A172 (cell line): ENCODE data around the gene HUWE1. TPM values are rescaled to one million over a fixed set of nuclear protein-coding genes. Genes with fewer than 3 reads are reported as not detected.
"Not testable (repeated sequence)": the region's sequence is repeated elsewhere in the genome, so short reads cannot be mapped to it uniquely, and the experiment has no call there.

Source experiments
- DNase-seq: peaks from one replicate; pipeline ENCODE4 v3.0.0-alpha.2; 2015; ENCODE audit warnings: low spot score
- total RNA-seq: library from RNA; depleted of rRNA; stranded (reverse); fragments of >200 nt; shearing (Covaris generic); gene quantifications from 2 replicates; pipeline ENCODE4 v1.2.3, GENCODE V29; 2014; rRNA removed

The HUWE1 gene, protein sequence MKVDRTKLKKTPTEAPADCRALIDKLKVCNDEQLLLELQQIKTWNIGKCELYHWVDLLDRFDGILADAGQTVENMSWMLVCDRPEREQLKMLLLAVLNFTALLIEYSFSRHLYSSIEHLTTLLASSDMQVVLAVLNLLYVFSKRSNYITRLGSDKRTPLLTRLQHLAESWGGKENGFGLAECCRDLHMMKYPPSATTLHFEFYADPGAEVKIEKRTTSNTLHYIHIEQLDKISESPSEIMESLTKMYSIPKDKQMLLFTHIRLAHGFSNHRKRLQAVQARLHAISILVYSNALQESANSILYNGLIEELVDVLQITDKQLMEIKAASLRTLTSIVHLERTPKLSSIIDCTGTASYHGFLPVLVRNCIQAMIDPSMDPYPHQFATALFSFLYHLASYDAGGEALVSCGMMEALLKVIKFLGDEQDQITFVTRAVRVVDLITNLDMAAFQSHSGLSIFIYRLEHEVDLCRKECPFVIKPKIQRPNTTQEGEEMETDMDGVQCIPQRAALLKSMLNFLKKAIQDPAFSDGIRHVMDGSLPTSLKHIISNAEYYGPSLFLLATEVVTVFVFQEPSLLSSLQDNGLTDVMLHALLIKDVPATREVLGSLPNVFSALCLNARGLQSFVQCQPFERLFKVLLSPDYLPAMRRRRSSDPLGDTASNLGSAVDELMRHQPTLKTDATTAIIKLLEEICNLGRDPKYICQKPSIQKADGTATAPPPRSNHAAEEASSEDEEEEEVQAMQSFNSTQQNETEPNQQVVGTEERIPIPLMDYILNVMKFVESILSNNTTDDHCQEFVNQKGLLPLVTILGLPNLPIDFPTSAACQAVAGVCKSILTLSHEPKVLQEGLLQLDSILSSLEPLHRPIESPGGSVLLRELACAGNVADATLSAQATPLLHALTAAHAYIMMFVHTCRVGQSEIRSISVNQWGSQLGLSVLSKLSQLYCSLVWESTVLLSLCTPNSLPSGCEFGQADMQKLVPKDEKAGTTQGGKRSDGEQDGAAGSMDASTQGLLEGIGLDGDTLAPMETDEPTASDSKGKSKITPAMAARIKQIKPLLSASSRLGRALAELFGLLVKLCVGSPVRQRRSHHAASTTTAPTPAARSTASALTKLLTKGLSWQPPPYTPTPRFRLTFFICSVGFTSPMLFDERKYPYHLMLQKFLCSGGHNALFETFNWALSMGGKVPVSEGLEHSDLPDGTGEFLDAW (N-terminal part only)
- total RNA-seq, result 57.4 and 69.9 TPM in 2 replicates

DNA sequence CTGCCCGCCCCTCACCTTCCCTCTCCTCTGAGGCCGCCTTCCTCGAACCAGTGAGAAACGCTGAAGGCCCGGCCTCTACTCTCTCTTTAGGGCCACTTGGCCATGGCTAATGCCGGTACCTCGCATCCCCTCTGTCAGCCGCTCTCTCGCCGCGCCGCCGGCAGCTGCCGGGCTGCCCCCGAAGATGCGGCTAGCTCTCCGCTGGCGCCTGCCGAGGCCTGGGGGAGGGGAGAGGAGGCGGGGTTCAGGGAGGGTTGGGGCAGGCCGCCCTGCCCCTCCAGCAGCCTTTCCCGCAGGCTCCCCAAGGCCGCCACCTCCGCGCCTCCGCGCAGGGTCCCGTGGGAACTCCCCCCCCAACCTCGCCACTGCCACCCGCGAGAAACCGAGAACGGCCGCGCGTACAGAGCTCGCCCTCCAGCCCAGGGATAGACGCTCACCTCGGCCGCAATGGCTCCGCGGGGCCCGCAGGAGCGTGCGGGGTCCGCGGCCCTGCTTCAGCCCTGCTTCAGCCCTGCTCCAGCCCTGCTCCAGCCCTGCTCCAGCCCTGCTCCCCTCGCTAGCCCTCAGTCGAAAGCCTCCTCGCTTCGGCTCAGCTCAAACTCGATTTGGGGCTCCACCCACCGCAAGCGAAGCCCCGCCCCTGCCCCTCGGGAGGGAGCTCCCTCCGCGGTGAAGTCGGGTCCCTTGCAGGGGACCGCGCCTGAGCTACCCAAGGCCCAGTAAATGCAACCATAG is at the start of gene HUWE1:
HUWE1 (minus strand) TSS at position 569 of the 735 bp plus-strand sequence. CDS start 32,612 bp downstream, outside the sequence.
- peak; percentile 52 for DNase-seq

DNA sequence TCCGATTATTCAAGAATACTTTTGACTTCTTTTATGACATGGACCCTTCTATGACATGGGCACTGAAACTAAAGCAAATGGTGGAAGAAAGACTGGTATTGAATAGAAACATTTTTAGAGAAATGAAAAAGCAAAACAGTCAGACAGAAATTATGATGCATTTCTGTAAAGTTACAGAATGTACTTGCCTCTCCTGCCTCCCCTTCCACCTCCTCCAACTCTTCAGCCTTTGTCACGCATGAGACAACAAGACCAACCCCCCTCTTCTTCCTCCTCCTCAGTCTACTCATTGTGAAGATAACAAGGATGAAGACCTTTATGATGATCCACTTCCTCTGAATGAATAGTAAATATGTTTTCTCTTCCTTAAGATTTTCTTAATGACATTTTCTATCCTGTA is 46.3 kb upstream of the HUWE1 start:
- no peak for DNase-seq

DNA sequence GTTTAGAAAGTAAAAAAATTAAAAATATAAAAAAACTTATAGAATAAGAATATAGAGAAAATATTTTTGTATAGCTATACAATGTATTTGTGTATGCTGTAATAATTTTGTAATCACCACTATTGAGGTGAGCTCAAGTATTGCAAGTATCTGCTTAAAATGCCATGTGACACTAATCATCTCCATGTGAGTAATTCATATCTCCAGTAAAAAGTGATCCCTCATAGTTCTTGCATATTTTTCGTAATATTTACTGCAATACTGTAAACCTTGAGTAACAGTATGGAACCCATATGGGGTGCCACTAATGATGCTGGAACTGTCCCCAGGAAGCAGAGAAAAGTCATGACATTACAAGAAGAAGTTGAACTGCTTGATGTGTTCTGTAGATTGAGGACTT is 43.2 kb upstream of the HUWE1 start:
- no peak for DNase-seq

DNA sequence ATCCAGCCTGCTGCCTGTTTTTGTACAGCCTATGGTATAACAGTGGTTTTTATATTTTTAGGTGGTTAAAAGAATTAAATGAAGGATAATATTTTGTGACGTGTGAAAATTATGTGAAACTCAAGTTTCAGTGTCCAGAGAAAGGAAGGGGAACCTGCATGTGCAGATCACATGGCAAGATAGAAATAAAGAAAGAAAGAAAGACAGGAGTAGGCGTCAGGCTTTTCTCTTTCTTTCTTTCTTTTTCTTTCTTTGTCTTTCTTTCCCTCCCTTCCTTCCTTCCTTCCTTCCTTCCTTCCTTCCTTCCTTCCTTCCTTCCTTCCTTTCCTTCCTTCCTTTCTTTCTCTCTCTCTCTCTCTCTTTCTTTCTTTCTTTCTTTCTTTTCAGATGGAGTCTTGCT is 42.0 kb upstream of the HUWE1 start:
- DNase-seq, result no peak

DNA sequence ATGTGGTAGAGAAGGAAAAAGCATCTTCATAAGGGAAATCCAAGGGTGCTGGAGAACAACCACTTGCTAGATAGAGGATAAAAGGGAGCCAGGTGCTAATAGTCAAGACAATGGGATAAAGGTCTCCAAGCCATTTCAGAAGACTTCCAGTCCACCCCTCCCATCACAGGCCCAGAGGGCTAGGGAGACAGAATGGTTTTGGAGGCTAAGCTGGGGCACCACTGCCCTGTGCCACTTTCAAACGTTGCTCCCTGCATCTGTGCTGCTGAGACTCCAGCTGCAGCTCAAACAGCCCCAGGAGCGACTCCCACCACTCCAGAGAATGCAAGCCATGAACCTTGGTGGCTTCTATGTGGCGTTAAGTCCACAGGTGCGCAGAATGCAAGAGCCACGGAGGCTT is 38.4 kb upstream of the HUWE1 start:
- DNase-seq, result no peak

DNA sequence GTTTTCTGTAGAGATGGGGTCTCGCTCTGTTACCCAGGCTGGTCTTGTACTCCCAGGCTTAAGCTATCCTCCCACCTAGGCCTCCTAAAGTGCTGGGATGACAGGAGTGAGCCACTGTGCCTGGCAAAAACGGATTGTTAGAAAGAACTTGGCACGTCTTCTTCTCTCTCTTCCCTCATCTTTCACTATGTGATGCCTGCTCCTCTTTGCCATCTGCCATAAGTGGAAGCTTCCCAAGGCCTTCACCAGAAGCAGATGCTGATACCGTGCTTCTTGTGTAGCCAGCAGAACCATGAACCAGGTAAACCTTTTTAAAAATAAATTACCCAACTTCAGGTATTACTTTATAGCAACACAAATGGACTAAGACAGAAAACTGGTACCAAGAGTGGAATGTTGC is 36.9 kb upstream of the HUWE1 start:
- DNase-seq, result no peak

DNA sequence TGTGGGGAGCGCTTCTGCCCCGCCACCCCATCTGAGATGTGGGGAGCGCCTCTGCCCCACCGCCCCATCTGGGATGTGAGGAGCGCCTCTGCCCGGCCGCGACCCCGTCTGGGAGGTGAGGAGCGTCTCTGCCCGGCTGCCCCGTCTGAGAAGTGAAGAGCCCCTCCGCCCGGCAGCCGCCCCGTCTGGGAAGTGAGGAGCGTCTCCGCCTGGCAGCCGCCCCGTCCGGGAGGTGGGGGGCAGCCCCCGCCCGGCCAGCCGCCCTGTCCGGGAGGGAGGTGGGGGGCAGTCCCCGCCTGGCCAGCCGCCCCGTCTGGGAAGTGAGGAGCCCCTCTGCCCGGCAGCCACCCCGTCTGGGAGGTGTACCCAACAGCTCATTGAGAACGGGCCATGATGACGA is 35.1 kb upstream of the HUWE1 start:
- not testable (repeated sequence) for DNase-seq

DNA sequence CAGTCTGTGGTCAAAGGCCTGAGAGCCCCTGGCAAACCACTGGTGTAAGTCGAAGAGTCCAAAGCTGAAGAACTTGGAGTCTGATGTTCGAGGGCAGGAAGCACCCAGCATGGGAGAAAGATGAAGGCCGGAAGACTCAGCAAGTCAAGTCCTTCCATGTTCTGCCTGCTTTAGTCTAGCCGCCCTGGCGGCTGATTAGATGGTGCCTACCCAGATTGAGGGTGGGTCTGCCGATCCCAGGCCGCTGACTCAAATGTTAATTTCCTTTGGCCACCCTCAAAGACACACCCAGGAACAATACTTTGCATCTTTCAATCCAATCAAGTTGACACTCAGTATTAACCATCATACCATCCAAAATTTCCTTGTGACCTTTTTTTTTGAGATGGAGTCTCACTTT is 33.1 kb upstream of the HUWE1 start:
- not testable (repeated sequence) for DNase-seq

DNA sequence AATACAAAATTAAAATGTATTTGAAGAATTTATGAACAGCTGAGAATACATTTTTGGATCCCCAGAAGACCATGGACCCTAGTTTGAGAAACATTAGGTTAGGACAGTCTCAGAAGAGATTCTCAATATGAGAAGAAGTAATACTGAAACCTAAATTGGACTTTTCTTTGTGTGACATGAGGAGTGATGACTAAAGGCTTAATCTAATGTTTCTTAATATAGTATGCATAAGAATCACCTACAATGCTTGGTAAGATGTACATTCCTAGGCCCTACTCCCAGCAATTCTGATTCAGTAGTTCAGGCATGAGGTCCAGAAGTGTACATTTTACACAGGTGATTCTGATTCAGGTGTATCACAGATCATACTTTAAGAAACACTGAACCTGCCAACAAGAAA is 31.6 kb upstream of the HUWE1 start:
- DNase-seq, result no peak

DNA sequence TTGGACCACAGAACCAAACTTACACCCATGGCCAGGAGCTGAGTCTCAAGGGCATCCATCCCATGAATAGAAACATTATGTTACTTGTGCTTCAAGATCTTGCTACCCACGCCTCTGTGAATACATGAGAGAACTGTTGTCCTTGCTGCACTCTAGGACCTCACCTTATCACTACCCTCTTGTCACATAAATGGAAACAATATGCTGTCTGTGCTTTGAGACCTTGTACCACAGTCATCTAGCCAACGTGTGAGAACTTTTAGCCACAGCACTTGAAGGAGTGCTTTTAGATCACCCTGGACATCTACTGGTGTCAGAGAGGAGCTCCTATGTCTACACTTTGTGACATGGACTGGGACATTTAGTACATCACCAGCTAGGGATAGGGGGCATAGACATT is 30.7 kb upstream of the HUWE1 start:
- no peak for DNase-seq

DNA sequence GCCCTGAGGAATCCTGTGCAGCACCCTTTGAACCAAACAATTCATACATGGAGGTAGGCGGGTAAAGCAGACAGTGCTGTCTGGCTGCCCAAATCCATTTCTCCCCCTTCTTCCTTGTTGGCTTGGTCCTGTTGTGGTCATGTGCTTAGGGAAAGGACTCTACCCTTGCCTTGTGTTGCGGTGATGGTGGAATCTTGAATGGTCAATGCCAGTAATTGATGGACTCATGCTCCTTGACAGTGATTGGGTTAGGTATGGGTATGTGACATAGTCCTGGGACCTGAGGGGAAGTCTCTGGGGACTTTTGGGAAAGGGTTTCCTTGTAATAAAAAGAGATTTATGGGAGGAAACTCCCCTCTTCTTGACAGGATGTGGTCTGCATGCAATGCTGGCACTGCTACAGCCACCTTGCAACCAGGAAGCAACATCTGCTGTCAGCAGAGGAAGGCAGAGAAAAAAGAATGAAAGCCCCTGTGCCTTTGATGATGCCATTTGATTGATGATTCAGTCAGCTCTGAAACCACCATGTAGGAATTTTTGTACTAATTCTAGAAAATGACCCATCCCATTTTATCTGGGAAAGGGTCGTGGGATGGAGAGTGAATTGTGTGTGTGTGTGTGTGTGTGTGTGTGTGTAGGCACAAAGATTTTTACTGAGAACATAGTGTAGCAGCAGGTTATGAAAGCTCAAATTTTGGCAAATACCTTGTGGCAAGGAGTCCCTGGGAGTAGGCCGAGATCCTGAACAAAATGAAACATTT is 30.0 kb upstream of the HUWE1 start:
- DNase-seq, result peak; percentile 91

DNA sequence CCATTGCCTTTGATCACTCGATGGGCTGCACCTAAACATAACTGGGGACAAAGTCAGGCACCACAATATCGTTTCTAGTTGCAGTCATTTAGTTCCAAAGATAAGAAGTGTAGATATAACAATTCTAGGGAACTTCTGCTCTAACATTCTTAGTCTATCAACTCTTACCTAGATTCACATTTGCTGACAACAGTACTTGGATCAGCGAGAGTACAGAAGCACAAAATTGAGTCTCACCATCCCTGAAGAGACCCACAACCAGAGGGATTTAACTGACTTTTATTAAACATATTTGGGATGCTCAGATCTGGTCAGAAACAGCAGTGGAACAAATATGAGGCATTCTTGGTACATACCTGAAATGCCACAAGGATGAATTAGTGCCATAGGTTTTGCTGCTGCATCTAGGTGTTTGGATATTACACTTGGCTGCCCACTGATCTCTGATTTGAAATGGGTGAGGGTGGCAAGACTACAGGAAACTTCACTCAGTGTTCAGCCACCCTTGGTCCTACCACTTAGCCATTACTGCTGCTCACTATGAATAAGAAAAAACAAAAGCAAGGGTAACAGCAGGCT is 28.9 kb upstream of the HUWE1 start:
- no peak for DNase-seq

DNA sequence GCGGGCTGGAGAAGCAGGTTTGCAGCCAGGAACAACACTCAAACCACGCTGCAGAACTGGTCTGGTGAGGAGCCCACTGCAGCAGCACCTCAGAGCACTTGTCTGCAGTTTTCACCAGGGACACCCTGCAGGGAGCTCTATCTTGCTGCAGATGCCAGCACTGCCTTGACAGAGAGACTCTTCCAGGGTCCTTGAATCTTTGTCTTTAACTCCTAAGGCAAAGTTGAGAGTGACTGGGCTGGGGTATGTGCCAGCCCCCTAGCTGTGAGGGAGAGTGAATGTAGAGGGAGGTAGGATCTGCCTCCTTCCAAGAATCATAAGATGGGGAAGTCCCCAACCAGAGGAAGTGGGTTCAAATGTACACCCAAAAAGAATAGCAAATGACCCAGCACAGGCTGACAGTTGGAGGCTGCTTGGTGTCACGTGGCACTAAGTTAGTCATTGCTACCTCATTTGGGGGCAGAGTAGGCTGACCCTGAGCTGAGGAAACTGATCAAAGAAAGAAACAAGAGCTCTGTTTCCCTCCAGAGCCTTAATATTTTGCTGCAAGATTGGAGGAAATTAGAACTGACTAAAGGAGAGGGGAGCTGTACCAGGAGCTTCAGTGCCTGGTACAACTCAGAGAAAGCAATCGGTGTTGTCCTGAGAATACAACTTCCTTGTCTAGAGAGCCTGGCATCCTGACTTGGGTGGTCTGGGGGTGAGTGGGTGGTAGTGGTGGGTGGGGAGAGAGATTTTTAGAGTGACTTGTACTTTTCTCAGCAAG is 28.2 kb upstream of the HUWE1 start:
- peak; percentile 42 for DNase-seq

DNA sequence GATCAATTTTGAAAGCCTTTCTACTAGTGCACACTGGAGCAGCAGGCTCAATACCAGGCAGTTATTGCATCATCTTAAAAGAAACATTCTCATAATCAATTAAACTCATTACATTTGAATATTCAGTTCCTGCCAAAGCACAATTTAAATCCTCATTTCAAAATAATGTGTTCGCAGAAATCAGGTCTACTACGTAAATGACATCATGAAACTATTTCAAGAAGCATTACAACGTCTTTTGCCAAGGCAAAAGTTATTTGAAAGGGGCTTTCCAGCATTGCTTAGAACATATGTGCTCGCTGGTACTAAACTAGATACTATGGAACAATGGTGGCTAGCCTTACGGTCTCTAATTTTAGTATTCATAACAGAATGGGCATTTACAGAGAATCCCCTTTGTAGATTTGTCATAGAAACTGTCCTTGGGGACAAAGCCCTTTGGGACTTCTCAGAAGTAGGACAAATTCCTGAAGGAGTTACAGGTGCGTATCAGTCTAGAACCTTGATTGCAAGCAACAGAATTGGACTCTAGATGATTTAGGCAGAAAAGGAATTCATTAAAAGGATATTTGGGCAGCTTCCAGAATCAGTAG is 27.6 kb upstream of the HUWE1 start:
- no peak for DNase-seq

DNA sequence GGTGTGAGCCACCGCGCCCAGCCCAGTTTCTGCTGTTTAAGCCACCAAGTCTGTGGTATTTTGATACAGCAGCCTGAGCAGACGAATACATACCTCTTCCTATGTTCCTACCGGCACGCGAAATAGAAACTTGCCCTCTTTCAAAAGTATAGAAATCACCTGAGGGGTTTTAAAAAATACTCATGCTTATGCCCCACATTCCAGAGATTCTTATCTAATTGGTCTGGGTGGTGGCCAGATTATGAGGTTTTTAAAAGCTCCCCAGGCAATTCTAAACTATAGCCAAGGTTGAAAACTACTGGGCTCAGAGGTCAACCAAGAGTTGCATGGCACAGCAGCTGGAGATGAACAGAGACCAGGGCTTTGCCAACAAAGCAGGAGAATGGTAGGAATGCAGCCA is 24.9 kb upstream of the HUWE1 start:
- DNase-seq, result no peak

DNA sequence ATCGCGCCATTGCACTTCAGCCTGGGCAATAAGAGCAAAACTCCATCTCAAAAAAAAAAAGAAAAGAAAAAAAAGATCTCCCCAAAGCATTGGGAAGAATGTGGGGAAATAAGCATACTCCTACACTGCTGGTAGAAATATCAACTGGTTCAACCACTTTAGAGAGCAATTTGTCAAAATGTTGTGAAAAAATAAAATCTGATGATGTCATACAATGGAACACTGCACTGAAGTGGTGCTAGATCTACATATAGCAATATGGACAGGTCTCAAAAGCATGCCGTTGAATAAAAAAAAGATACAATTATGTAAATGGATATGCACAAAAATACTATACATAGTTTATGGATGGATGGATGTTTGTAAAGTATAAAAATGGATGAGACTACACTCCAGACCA is 18.3 kb upstream of the HUWE1 start:
- no peak for DNase-seq

DNA sequence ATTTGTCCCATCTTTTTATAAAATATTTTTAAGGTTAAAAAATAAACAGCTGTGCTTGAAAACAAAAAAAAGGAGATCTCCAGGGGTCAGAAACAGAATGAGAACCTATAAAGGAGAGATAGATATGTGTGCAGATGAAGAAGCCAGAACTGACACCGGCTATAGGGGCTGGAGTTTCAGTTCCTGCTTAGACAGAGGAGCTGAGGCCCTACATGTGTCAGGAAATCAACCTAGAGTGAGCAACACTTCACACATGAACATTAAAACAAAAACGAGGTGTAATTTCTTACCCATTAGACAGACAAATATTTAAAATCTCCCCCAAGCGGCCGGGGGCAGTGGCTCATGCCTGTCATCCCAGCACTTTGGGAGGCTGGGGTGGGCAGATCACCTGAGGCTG is 17.8 kb upstream of the HUWE1 start:
- no peak for DNase-seq

DNA sequence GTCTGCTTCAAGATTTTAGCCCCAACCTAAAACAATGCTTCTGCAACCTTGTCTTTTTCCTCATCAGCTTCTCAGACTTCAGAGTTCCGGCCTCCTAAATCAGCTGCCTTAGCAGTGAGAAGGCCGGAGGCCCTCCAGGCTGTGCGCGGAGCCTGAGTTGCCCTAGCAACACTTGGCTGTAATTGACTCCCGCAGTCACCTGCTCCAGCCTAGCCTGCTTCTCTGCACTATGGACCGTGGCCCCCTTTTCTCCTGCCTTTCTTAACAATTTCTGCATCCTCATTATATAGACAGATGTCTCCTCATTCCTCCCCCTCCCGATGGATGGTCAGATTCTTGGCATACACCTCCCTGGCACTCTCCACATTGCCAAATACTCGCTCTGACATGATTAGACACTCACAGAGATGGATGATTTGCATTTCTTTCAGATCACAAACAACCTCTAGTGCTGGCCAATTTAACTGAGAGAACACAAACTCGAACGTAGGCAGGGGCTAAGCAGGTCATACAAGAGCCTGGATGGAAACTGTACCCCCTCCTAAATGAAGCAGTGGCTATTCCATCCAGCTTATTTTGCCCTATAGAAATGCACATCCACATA is 9.5 kb upstream of the HUWE1 start:
- DNase-seq, result no peak

DNA sequence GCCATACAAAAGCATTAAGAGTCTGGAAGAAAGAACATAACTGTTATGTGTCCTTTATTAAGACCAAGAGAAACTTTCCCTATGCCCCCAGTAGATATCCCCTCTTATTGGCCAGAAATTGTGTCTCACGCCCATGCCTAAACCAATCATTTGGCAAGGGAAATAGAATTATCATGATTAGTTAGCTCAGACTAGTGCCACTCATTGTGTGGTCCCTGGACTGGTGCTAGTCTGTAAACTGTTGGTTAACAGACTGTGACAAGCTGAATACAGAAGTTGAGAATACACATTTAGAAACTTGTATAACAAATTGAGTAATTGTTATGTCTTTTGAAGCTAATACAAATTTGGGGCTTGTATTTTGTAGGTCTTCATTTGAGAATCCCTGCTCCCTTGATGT is 8.1 kb upstream of the HUWE1 start:
- DNase-seq, result no peak
